ENCODE measurements around the gene ASAP2.

- no peak for TF ChIP-seq CTCF (conservative IDR thresholded peaks at IDR 0.05; ENCODE audit: low read depth, low read length)
- no peak for TF ChIP-seq EZH2 (IDR thresholded peaks at IDR 0.05; ENCODE audit: low read length, unreplicated experiment)
Observed at GRCh38 chr2:9430316-9431293, 224.0 kb downstream of the ASAP2 start.
